NCI-H2171 (cell line): ENCODE data around the gene LRIT1.

ENCODE experiments used
- DNase-seq: peaks from one replicate; lab custom pipeline; 2025; lab: John Stamatoyannopoulos, UW

LRIT1 gene

GRCh38 chr10:84214046-84214572 is 27.2 kb downstream of the LRIT1 start:
- DNase-seq: no peak

- DNase-seq: no peak
These were observed 28.3 kb downstream of the LRIT1 start for GRCh38 chr10:84213076-84213475.

GRCh38 chr10:84212014-84212413 is 29.3 kb downstream of the LRIT1 start:
- DNase-seq: no peak

GRCh38 chr10:84211566-84211965 is 29.8 kb downstream of the LRIT1 start:
- no peak for DNase-seq

- DNase-seq: no peak
These were observed 33.3 kb downstream of the LRIT1 start for GRCh38 chr10:84208023-84208422.

GRCh38 chr10:84205853-84206525 is 35.4 kb downstream of the LRIT1 start:
- DNase-seq: no peak

GRCh38 chr10:84205049-84205852 is 36.1 kb downstream of the LRIT1 start:
- DNase-seq: no peak

- no peak for DNase-seq
These were observed 36.7 kb downstream of the LRIT1 start for GRCh38 chr10:84204610-84205009.

- DNase-seq: no peak
These were observed 37.2 kb downstream of the LRIT1 start for GRCh38 chr10:84204122-84204521.

GRCh38 chr10:84202349-84202748 is 39.0 kb downstream of the LRIT1 start:
- no peak for DNase-seq

GRCh38 chr10:84201682-84202081 is 39.7 kb downstream of the LRIT1 start:
- DNase-seq: no peak

GRCh38 chr10:84201244-84201606 is 40.1 kb downstream of the LRIT1 start:
- DNase-seq: no peak

- DNase-seq: no peak
These were observed 40.7 kb downstream of the LRIT1 start for GRCh38 chr10:84200537-84201243.

GRCh38 chr10:84198206-84198915 is 43.0 kb downstream of the LRIT1 start:
- no peak for DNase-seq

GRCh38 chr10:84197643-84198042 is 43.7 kb downstream of the LRIT1 start:
- DNase-seq: no peak

GRCh38 chr10:84196941-84197340 is 44.4 kb downstream of the LRIT1 start:
- DNase-seq: no peak

- DNase-seq: peak; percentile 11
These were observed 45.3 kb downstream of the LRIT1 start for GRCh38 chr10:84196083-84196482.

GRCh38 chr10:84195044-84195830 is 46.1 kb downstream of the LRIT1 start:
- DNase-seq: no peak

GRCh38 chr10:84194424-84195043 is 46.8 kb downstream of the LRIT1 start, which contains the start of gene CDHR1:
CDHR1 (plus strand) TSS chr10:84194537; CDS start chr10:84194761, 224 bp downstream.
- DNase-seq: peak; percentile 14

- DNase-seq: no peak
These were observed 47.4 kb downstream of the LRIT1 start for GRCh38 chr10:84193846-84194423.
